ENCODE data around the gene PHACTR3.

DNA sequence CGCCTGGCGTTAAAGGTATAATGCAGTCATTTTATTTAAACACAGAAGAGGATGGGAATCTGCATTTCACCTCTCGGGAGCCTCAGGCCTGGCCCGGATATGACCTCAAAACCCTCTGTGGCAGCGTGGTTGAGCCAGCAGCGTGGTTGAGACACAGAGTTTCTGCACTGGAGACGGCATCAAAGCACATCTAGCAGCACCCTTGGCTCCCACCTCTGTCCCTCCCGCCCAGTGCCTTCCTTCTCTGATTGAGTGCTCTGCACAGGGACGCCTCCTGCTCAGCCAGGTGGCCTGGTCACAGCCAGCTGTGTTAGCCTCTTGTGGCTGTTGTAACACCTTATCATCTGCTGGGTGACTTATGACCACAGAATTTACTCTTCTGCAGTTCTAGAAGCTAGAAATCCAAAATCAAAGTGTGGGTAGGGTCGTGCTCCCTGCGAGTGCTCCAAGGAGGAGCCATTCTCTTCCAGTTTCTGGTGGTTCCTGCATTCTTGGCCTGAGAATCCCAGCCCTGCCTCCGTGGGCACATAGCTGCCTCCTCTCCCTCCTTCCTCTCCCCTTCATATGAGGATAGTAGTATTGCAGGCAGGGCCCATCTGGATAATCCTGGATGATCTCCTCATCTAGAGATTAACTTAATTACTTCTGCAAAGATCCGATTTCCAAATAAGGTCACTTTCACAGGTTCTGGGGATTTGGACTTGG is 172.4 kb downstream of the PHACTR3 start:
- TF ChIP-seq CTCF (IDR thresholded peaks at IDR 0.05) (no peak), POLR2A (IDR thresholded peaks at IDR 0.05) (no peak), POLR2AphosphoS5 (IDR thresholded peaks at IDR 0.05) (no peak)

All from suprapubic skin (tissue), 4 donors.